ENCODE measurements around the gene CACNA1C. TPM values are rescaled to one million over a fixed set of nuclear protein-coding genes. Genes with fewer than 3 reads are reported as not detected.

The CACNA1C gene
- total RNA-seq, 1 experiment from 2014 or later: 1.1 TPM

- Histone ChIP-seq H2AFZ (ENCODE audit: low read length) (no peak overlapping the region), H3K4ac (ENCODE audit: low read depth, low read length) (no peak overlapping the region), H3K79me2 (ENCODE audit: insufficient read depth, low read length) (no peaks in the 10 kb centered on the region), H3K9ac (ENCODE audit: extremely low read depth, insufficient read length, low read length) (no peak overlapping the region), H4K20me1 (ENCODE audit: control insufficient read depth, insufficient read depth, insufficient read length) (no peaks in the 10 kb centered on the region), H3K14ac (ENCODE audit: insufficient read depth, low read length) (no peak overlapping the region), H3K18ac (ENCODE audit: insufficient read length, low read depth, low read length) (no peak overlapping the region), H3K79me1 (ENCODE audit: insufficient read depth, low read depth, low read length, poor library complexity, severe bottlenecking) (no peaks in the 10 kb centered on the region), H2AK5ac (ENCODE audit: insufficient read length, low read length) (no peak overlapping the region), H4K91ac (ENCODE audit: insufficient read length, low read depth, low read length) (no peak overlapping the region), H2BK12ac (ENCODE audit: insufficient read length, low read depth, low read length) (no peak overlapping the region), H3K4me1 (ENCODE audit: insufficient read depth, low read length) (no peaks in the 10 kb centered on the region), H3K4me2 (ENCODE audit: insufficient read depth, insufficient read length, low read length) (no peak overlapping the region), H3K23ac (ENCODE audit: insufficient read length, low read depth, low read length) (no peak overlapping the region), H3K23me2 (ENCODE audit: insufficient read length, low read depth, low read length, poor library complexity, severe bottlenecking) (no peaks in the 10 kb centered on the region), H2BK120ac (ENCODE audit: low read depth, low read length, poor library complexity, severe bottlenecking) (no peak overlapping the region), H4K8ac (replicated peaks; ENCODE audit: insufficient read length, low read depth, low read length) (no peak overlapping the region), H3T11ph (ENCODE audit: low read length) (no peak overlapping the region), H2BK20ac (ENCODE audit: low read depth, low read length, poor library complexity, severe bottlenecking) (no peak overlapping the region), H3K56ac (ENCODE audit: insufficient read length, low read depth, low read length) (no peak overlapping the region), H4K5ac (ENCODE audit: insufficient read length, low read depth, low read length) (no peak overlapping the region), H3K9me3 (ENCODE audit: control insufficient read depth, low read depth, low read length) (no peaks in the 10 kb centered on the region), H3K27me3 (ENCODE audit: insufficient read depth, low read length) (no peaks in the 10 kb centered on the region), H2BK15ac (ENCODE audit: low read depth, low read length) (no peak overlapping the region), H3K27ac (ENCODE audit: insufficient read length, low read depth, low read length) (no peak overlapping the region), H2BK5ac (ENCODE audit: insufficient read length, low read length) (no peak overlapping the region)
- no peak overlapping the region for H3K4me3 Mint-ChIP-seq
- no peak overlapping the region for H3K27ac Mint-ChIP-seq
- no peak for DNase-seq
- no peak for TF ChIP-seq CTCF (conservative IDR thresholded peaks at IDR 0.05)
- no CpG with 5 or more reads among the region's 8 CpGs for WGBS (ENCODE audit: extremely low coverage, insufficient read length, low lambda C conversion rate)
- H3K4me1 Mint-ChIP-seq: peaks cover 5 to 11% of the 10 kb centered on the region in 2 experiments
- no peaks in the 10 kb centered on the region; a peak in 2 of 5 replicates for H3K9me3 Mint-ChIP-seq
- H3K36me3 Mint-ChIP-seq (ENCODE audit: insufficient read depth in 1 of 3, low read depth in 3 of 3): no peaks in the 10 kb centered on the region
- no peaks in the 10 kb centered on the region; the same call in 1 of the 2 replicates for H3K27me3 Mint-ChIP-seq (ENCODE audit: low read depth)
Measured at GRCh38 chr12:2318286-2318685, 265.5 kb downstream of the CACNA1C start.

Data from H9 (cell line).